Esophagus muscularis mucosa (tissue), 3 donors: Measurements from ENCODE around the gene IL21R.

Source experiments
- POLR2A ChIP-seq: fragments of 450-650 bp; IDR thresholded peaks from one replicate; pipeline ENCODE4 v1.6.1; 2017; ENCODE audit warnings: antibody characterized with exemption, moderate library complexity, mild to moderate bottlenecking, low read depth
- TF ChIP-seq, protein P1 (sequence below), 3 experiments: fragments of 200-600 bp in 2 of 3; fragments of 450-650 bp in 1 of 3; sonication (generic) in 2 of 3; IDR thresholded peaks; one replicate each; pipeline ENCODE4 v1.5.1; 2017 to 2019; ENCODE audit warnings: antibody characterized with exemption in 3 of 3, mild to moderate bottlenecking in 2 of 3, moderate library complexity in 1 of 3

DNA sequence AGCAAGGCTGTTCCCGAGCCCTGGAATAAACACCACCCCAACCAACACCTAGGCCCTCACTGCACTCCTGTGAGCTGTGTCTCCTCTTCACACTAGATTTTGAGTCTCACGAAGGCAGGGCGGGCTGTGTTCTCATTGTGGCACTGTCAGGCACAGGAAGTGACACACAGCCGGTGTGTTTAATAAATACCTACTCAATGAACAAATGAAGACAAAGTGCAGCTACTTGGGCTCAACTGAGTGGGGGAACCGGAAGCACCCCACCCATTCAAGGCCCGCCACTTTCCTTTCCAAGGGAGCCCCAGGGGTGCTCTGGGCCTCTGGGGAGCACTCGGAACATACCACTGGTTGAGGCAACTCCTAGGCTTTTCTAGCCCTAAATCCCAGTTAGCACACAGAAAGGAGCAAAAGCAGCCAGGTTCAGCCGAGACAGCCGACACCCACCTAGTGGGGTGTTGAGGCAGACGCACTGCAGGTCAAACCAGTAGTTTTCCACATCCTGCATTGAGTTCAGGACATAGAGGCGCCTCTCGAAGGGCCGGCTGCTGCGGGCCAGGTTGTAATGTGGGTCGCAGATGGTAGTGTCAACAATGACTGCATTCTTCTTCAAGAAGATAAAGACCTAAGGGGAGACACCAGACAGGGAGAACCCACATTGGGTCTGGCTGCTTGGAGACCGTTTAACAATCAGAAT lies 90.1 kb downstream of the IL21R start:
- TF ChIP-seq POLR2A, result no peak
- TF ChIP-seq, protein P1, sequence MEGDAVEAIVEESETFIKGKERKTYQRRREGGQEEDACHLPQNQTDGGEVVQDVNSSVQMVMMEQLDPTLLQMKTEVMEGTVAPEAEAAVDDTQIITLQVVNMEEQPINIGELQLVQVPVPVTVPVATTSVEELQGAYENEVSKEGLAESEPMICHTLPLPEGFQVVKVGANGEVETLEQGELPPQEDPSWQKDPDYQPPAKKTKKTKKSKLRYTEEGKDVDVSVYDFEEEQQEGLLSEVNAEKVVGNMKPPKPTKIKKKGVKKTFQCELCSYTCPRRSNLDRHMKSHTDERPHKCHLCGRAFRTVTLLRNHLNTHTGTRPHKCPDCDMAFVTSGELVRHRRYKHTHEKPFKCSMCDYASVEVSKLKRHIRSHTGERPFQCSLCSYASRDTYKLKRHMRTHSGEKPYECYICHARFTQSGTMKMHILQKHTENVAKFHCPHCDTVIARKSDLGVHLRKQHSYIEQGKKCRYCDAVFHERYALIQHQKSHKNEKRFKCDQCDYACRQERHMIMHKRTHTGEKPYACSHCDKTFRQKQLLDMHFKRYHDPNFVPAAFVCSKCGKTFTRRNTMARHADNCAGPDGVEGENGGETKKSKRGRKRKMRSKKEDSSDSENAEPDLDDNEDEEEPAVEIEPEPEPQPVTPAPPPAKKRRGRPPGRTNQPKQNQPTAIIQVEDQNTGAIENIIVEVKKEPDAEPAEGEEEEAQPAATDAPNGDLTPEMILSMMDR (IDR thresholded peaks at IDR 0.05), result no peak
